D721Med (cell line): ENCODE results near the gene TBC1D1.

ENCODE experiments used
- DNase-seq: peaks from one replicate; pipeline ENCODE4 v3.0.0; 2011; ENCODE audit warnings: low spot score; ENCODE audit not compliant: insufficient read length
- FAIRE-seq: peaks from 2 replicates; lab custom pipeline; 2011; peaks lifted over from hg19 to GRCh38; lab: Jason Lieb, UNC
- TF ChIP-seq, protein P1 (sequence below): IDR thresholded peaks from 2 replicates; pipeline ENCODE4 v1.5.1; 2012; ENCODE audit warnings: mild to moderate bottlenecking, control low read depth; ENCODE audit not compliant: insufficient read depth; ENCODE audit errors: missing control alignments

Gene TBC1D1

DNA sequence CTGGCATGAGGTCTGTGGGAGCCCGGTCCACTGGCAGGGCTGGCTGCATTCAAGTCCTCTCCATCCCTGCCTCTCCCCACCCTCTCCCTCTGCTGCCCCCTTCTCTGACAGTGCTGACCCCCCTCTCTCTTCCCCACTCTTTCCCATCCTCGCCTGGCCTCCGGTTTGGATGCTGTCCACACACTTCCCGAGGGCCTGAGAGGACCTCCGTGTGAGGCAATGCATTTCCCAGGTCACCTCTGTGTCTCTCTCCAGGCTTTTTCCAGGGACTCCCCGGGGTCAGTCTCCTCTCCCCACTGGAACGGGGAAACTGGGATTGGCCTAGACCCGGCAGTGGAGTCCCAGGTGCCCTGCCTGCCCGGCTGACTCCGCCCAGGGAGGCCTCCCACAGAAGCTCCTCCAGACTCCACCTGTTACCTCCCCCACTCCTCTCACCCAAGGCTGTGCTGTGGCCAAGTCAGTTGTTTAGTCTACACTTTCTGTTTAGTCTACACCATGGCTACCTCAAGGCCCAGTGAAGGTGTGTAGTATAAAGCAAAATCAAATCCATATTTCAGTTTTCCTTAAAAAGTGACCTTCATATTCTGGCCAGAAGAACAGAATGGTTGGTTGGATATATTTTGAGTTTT, 216.1 kb downstream of the TBC1D1 start:
- TF ChIP-seq, protein P1, sequence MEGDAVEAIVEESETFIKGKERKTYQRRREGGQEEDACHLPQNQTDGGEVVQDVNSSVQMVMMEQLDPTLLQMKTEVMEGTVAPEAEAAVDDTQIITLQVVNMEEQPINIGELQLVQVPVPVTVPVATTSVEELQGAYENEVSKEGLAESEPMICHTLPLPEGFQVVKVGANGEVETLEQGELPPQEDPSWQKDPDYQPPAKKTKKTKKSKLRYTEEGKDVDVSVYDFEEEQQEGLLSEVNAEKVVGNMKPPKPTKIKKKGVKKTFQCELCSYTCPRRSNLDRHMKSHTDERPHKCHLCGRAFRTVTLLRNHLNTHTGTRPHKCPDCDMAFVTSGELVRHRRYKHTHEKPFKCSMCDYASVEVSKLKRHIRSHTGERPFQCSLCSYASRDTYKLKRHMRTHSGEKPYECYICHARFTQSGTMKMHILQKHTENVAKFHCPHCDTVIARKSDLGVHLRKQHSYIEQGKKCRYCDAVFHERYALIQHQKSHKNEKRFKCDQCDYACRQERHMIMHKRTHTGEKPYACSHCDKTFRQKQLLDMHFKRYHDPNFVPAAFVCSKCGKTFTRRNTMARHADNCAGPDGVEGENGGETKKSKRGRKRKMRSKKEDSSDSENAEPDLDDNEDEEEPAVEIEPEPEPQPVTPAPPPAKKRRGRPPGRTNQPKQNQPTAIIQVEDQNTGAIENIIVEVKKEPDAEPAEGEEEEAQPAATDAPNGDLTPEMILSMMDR = no peak
- DNase-seq = no peak
- FAIRE-seq = no peak

DNA sequence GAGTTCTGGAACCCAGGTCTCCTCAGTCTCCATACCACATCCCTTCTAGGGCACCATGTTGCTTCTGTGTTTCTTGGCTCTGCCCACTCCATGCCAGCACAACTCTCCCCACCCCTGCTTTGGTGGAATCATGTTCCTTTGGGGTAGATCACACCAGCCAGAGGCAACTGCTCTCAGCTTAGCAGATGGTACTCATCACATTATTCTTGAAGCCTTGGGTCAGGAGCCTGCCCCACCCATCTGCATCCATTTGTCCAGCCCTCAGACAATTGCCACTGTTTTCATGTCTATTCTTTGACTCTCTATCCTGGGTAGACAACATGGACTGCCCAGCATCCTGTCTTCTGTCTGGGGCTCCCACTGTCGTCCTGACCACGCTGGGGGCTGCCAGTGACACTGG, 216.9 kb downstream of the TBC1D1 start:
- TF ChIP-seq, protein P1 = no peak
- DNase-seq (no peak), FAIRE-seq (no peak)

DNA sequence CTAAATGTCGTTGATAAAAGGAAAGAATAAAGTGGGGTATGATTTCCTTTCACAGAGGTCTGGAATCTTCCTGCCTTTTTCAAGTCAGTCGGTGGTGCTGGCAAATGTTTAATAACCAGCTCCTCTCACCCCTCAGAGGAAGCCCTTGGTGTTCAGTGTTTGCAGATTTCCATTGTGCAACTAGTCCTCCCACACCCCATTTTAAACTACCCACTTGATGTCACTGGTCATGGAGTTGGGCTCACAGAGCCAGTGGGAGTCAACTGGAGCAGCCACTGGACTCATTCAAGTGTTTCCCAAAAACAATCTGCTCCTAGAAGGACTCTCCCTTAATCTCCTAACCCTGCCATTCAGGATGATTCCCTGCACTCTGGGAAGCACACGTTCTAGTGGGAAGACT, 218.5 kb downstream of the TBC1D1 start:
- DNase-seq = no peak
- TF ChIP-seq, protein P1 = no peak
- no peak for FAIRE-seq

DNA sequence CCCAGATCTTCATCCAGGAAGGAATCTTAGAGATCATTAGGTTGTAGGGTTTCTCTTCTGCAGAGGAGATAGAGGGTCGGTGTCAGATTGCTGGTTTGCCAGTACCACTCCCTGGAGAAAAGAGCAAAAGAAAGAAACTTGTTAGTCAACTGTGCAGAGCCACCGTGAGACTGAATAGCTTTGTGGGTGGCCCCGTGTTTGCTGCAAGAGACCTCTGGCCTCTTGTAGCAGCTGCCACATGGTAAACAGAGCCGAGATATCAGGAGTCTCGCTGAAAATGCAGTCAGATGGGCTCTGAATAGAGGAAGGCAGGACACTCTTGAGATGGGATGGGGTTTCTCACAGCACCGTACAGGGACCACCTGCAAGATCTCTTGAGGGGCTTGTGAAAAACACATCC, 219.0 kb downstream of the TBC1D1 start:
- FAIRE-seq (no peak), DNase-seq (no peak)
- TF ChIP-seq, protein P1 = no peak

DNA sequence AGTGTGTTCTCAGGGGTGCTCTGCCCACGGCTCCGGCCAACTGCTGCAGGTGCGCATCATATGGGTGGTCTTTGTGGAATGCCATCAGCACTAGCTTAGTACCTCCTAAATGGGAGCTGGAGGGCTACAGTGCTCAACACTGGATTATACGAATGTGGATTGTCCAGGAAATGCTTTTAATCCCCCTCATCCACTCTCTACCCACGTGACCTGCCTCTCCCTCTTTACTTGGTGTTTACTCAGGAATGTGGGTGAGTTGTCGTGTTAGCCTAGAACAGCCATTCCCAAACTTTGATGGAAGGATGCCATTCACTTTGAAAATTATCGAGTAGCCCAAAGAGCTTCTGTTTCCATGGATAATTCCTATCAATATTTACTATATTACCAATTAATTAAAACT, 220.1 kb downstream of the TBC1D1 start:
- DNase-seq (no peak), FAIRE-seq (no peak)
- TF ChIP-seq, protein P1 = no peak

DNA sequence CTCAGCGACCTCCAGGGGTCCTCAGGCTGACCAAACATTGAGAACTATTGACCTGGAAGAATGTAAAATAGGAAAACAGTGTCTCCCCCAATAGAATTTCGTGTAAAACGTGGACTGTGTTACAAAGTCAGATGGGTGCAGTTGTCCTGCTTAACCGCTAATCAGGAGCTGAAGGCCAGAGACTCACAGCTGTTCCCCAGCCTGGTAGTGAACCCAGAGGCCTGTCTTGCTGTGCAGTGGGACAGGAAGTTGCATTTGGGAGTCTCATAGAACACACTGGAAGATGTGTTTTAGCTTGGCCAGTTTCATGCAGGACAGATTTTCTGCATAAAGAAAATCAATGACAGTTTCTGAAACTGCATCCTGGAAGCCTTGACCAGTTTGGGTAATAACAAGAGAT, 220.8 kb downstream of the TBC1D1 start:
- FAIRE-seq = no peak
- no peak for DNase-seq
- TF ChIP-seq, protein P1 = no peak

DNA sequence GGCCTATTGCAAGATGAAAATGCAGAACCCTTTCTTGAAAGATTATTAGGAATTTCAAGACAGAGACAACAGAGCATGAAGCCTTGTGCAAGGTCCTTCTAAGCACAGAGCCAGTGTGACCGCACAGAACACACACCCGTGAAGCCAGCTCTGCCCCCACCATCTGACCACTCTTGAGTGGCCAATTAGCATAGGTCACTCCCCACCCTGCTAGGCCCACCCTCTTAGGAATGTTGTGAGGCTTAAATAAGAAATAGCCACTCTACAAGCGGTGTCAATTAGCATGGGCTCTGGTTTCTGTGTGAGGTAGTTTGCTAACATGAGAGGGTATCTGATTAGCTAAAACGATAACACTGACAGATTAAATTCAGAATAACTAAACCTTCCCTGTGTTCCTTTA, 222.2 kb downstream of the TBC1D1 start:
- TF ChIP-seq, protein P1 = no peak
- DNase-seq (no peak), FAIRE-seq (no peak)
